Small intestine (tissue), 7 donors: ENCODE results near the gene HCRTR1. TPM values are rescaled to one million over a fixed set of nuclear protein-coding genes. Genes with fewer than 3 reads are reported as not detected.

Experiments
- DNase-seq, 2 donors: peaks; one replicate each; pipeline versions ENCODE4 v3.0.0 to v3.0.0-alpha.2; 2013
- FAIRE-seq: peaks from 2 replicates; lab custom pipeline; 2012; peaks lifted over from hg19 to GRCh38; lab: Jason Lieb, UNC
- H3K27ac ChIP-seq, 3 donors: one replicate each; pipeline ENCODE4 v1.5.1; 2013; ENCODE audit warnings: low read length in 2 of 3, mild to moderate bottlenecking in 2 of 3, control low read depth in 1 of 3, inconsistent platforms in 1 of 3, low read depth in 1 of 3, moderate library complexity in 1 of 3
- H3K27me3 ChIP-seq, 3 donors: one replicate each; pipeline ENCODE4 v1.6.1; 2013; ENCODE audit warnings: low read length in 3 of 3, inconsistent platforms in 1 of 3; ENCODE audit not compliant: control insufficient read depth in 3 of 3, insufficient read depth in 3 of 3
- H3K36me3 ChIP-seq, 3 donors: one replicate each; pipeline ENCODE4 v1.6.1; 2013; ENCODE audit warnings: low read length in 3 of 3, inconsistent platforms in 1 of 3, low read depth in 1 of 3, mild to moderate bottlenecking in 1 of 3, moderate library complexity in 1 of 3; ENCODE audit not compliant: control insufficient read depth in 3 of 3, insufficient read depth in 2 of 3
- H3K4me1 ChIP-seq, 3 donors: one replicate each; pipeline ENCODE4 v1.6.1; 2013; ENCODE audit warnings: low read length in 2 of 3, inconsistent platforms in 1 of 3, low read depth in 1 of 3, mild to moderate bottlenecking in 1 of 3, moderate library complexity in 1 of 3; ENCODE audit not compliant: control insufficient read depth in 3 of 3, insufficient read depth in 2 of 3
- H3K4me3 ChIP-seq, 3 donors: one replicate each; pipeline ENCODE4 v1.5.1; 2013; ENCODE audit warnings: low read length in 3 of 3, control low read depth in 1 of 3, inconsistent platforms in 1 of 3, low read depth in 1 of 3, mild to moderate bottlenecking in 1 of 3, moderate library complexity in 1 of 3
- H3K9me3 ChIP-seq, 2 donors: one replicate each; pipeline ENCODE4 v1.6.1; 2013; ENCODE audit warnings: low read depth in 1 of 2, low read length in 1 of 2; ENCODE audit not compliant: control insufficient read depth in 2 of 2, insufficient read depth in 1 of 2
- WGBS, 3 donors: extraction: QIAGEN DNeasy Blood & Tissue Kit; methylation state at CpG; one replicate each; pipeline ENCODE4 v1.1.7; 2013; 5-methylcytosine and 5-hydroxymethylcytosine counted together
- polyA plus RNA-seq, 4 donors: library from polyadenylated mRNA; stranded (reverse) in 3 of 4; unstranded in 1 of 4; fragments of 200-250 nt in 3 of 4; fragments of 120-200 nt in 1 of 4; gene quantifications; one replicate each; pipeline versions ENCODE4 v1.2.1 to v1.2.3, GENCODE V29; 2013
- donor health status: healthy with polysubstance abuse.
- donor health status: control.
- donor health status: control.
- donor health status: Bipolar disorder and iron deficiency.
- donor health status: healthy.

HCRTR1 gene
- polyA plus RNA-seq, 4 donors = 0.06 to 0.10 TPM; not detected in 2

GRCh38 chr1:31672986-31673385 is 55.5 kb downstream of the HCRTR1 start:
- FAIRE-seq = no peak
- H3K4me3 ChIP-seq = no peak overlapping the region
- H3K4me1 ChIP-seq = peaks cover 0 to 34% (median 4%) of the 10 kb centered on the region in 3 donors
- H3K36me3 ChIP-seq = peaks cover 0 to 65% (median 0%) of the 10 kb centered on the region in 3 donors
- WGBS, 3 donors = 66 to 80% (median 76%) methylated on average over 13 of the region's 13 CpGs
- DNase-seq = no peak
- H3K27me3 ChIP-seq = no peaks in the 10 kb centered on the region
- H3K27ac ChIP-seq = no peak overlapping the region
- no peaks in the 10 kb centered on the region for H3K9me3 ChIP-seq

GRCh38 chr1:31673433-31673832 is 55.9 kb downstream of the HCRTR1 start:
- FAIRE-seq (no peak), DNase-seq (no peak)
- Histone ChIP-seq H3K9me3 (no peaks in the 10 kb centered on the region), H3K4me3 (no peak overlapping the region), H3K4me1 (peaks cover 0 to 32% (median 4%) of the 10 kb centered on the region in 3 donors), H3K27ac (no peak overlapping the region), H3K36me3 (peaks cover 0 to 65% (median 0%) of the 10 kb centered on the region in 3 donors), H3K27me3 (no peaks in the 10 kb centered on the region)
- 89 to 90% (median 90%) methylated on average over 9 of the region's 9 CpGs for WGBS, 3 donors

DNA sequence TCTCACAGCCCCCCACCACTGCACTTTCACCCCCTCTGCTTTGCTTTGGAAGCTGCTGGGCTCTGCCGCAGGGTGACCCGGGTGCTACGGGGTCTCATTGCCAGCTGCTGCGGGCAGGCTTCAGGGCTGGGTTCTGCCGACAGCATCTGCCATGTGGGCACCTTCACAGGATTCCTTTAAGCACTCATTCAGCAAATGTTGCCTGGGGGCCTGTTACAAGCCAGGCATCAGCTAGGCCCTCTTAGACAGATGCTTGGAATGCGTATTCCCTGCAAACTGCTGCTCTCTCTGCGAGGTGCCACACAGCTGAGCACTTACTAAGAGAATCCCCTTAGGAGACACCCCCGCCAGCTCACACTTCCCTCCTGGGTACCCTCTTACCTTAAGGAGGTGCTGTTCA is 57.1 kb downstream of the HCRTR1 start:
- H3K36me3 ChIP-seq = peaks cover 0 to 66% (median 0%) of the 10 kb centered on the region in 3 donors
- H3K27me3 ChIP-seq = no peaks in the 10 kb centered on the region
- no peaks in the 10 kb centered on the region for H3K9me3 ChIP-seq
- WGBS, 3 donors = 86 to 89% (median 89%) methylated on average over 8 of the region's 8 CpGs
- no peak for DNase-seq
- FAIRE-seq = no peak
- H3K4me1 ChIP-seq = peaks cover 0 to 21% (median 4%) of the 10 kb centered on the region in 3 donors
- no peak overlapping the region for H3K4me3 ChIP-seq
- no peak overlapping the region for H3K27ac ChIP-seq

- WGBS, 3 donors = 73 to 80% (median 75%) methylated on average over 7 of the region's 7 CpGs
- peaks cover 0 to 16% (median 4%) of the 10 kb centered on the region in 3 donors for H3K4me1 ChIP-seq
- H3K27me3 ChIP-seq = no peaks in the 10 kb centered on the region
- peaks cover 0 to 68% (median 0%) of the 10 kb centered on the region in 3 donors for H3K36me3 ChIP-seq
- DNase-seq = no peak
- H3K9me3 ChIP-seq = no peaks in the 10 kb centered on the region
- FAIRE-seq = no peak
- no peak overlapping the region for H3K4me3 ChIP-seq
- H3K27ac ChIP-seq = no peak overlapping the region
These were observed 57.7 kb downstream of the HCRTR1 start for GRCh38 chr1:31675161-31675560.

- Histone ChIP-seq H3K9me3 (no peaks in the 10 kb centered on the region), H3K4me1 (peaks cover 0 to 10% (median 0%) of the 10 kb centered on the region in 3 donors), H3K4me3 (no peak overlapping the region), H3K27ac (no peak overlapping the region), H3K27me3 (no peaks in the 10 kb centered on the region), H3K36me3 (peaks cover 0 to 69% (median 0%) of the 10 kb centered on the region in 3 donors)
- 59 to 78% (median 62%) methylated on average over 14 of the region's 14 CpGs for WGBS, 3 donors
- DNase-seq (no peak), FAIRE-seq (no peak)
These were observed 58.3 kb downstream of the HCRTR1 start for GRCh38 chr1:31675756-31676155.

Other genes starting within 250 kb of the HCRTR1 start
- 10 to 100 TPM; 10.7 to 63.8 (median 20.2) TPM for gene FABP3, start 244.6 kb upstream of the HCRTR1 start, polyA plus RNA-seq
- 100 to 1,000 TPM in 2 of 4 donors, 10 to 100 TPM in 2; 54.7 to 179 (median 102) TPM for gene SERINC2, start 204.5 kb upstream of the HCRTR1 start, polyA plus RNA-seq
- gene TINAGL1, start 41.2 kb upstream of the HCRTR1 start, polyA plus RNA-seq = 10 to 100 TPM; 18.4 to 92.3 (median 39.7) TPM
- gene PEF1, start 27.2 kb downstream of the HCRTR1 start, polyA plus RNA-seq = 10 to 100 TPM; 55.5 to 72.2 (median 59.1) TPM
- 100 to 1,000 TPM in 1 of 4 donors, 10 to 100 TPM in 3; 12.3 to 124 (median 16.7) TPM for gene COL16A1, start 86.3 kb downstream of the HCRTR1 start, polyA plus RNA-seq
- 10 to 100 TPM in 2 of 4 donors, 1 to 10 TPM in 2; 4.8 to 43.7 (median 11.6) TPM for gene ADGRB2, start 146.7 kb downstream of the HCRTR1 start, polyA plus RNA-seq
- 1 to 10 TPM in 2 of 4 donors, under 1 TPM in 1, not detected in 1; 0.81 to 2.0 (median 1.1) TPM for gene SPOCD1, start 198.3 kb downstream of the HCRTR1 start, polyA plus RNA-seq